ENCODE data around the gene MED14.

The MED14 gene

DNA sequence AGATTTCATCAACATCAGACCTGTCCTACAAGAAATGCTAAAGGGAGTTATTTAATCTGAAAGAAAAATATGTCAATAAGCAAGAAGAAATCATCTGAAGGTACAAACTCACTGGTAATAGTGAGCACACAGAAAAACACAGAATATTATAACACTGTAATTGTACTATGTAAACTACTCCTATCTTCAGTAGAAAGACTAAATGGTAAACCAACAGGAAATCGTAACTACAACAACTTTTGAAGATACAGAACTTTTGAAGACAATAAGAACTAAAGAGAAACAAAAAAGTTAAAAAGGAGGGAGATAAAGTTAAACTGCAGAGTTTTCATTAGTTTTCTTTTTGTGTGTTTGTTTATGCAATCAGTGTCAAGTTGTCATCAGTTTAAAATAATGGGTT lies 12.4 kb downstream of the MED14 start:
- Histone ChIP-seq H3K36me3 (ENCODE audit: control insufficient read depth, insufficient read depth, low read length) (peaks cover 3% of the 10 kb centered on the region), H3K27ac (ENCODE audit: low read depth, low read length) (no peak overlapping the region), H3K27me3 (ENCODE audit: control insufficient read depth, insufficient read depth, low read length) (no peaks in the 10 kb centered on the region), H3K4me1 (ENCODE audit: control insufficient read depth, insufficient read depth, low read length) (no peaks in the 10 kb centered on the region), H3K4me3 (ENCODE audit: low read length) (no peak overlapping the region), H3K9ac (ENCODE audit: low read length) (no peak overlapping the region)

DNA sequence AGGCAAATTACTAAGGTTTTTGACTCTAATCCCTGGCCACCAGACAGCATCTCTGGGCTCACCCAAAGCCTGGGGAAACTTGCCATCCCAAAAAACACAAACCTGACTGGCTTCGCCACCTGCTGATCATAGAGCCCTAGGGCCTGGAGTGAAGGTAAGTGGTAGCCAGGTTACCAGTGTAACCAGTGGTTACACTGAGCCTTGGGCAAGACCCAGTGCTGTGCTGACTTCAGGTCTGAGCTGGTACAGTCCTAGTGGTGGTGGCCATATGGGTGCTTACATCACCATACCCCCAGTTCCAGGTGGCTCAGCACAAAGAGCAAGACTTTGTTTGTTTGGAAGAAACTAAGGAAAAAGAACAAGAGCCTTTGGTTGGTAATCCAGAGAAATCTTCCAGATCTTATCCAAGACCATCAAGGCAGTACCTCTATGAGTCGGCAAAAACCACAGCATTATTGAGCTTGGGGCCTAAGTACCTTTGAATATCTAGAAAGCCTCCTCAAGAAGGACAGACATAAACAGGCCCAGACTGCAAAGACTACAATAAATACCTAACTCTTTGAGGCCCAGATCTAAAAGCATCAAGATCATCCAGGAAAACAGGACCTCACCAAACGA lies 13.7 kb downstream of the MED14 start:
- H3K27me3 ChIP-seq (ENCODE audit: control insufficient read depth, insufficient read depth, low read length): no peaks in the 10 kb centered on the region
- no peak overlapping the region for H3K9ac ChIP-seq (ENCODE audit: low read length)
- peaks cover 3% of the 10 kb centered on the region for H3K36me3 ChIP-seq (ENCODE audit: control insufficient read depth, insufficient read depth, low read length)
- no peaks in the 10 kb centered on the region for H3K4me1 ChIP-seq (ENCODE audit: control insufficient read depth, insufficient read depth, low read length)
- H3K4me3 ChIP-seq (ENCODE audit: low read length): no peak overlapping the region
- H3K27ac ChIP-seq (ENCODE audit: low read depth, low read length): no peak overlapping the region

DNA sequence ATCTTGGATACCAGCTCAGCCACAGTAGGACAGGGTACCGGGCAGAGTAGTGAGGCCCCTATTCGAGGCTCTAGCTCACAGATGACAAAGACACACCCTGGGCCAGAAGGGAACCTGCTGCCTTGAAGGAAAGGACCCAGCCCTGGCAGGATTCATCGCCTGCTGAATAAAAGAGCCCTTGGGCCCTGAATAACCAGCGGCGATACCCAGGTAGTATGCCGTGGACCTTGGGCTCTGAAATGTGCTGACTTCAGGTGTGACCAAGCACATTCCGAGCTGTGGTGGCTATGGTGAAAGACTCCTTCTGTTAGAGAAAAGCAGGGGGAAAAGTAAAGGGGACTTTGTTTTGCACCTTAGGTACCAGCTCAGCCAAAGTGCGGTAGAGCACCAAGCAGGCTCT lies 14.6 kb downstream of the MED14 start:
- H3K36me3 ChIP-seq (ENCODE audit: control insufficient read depth, insufficient read depth, low read length): peaks cover 3% of the 10 kb centered on the region
- H3K27ac ChIP-seq (ENCODE audit: low read depth, low read length): no peak overlapping the region
- H3K9ac ChIP-seq (ENCODE audit: low read length): no peak overlapping the region

DNA sequence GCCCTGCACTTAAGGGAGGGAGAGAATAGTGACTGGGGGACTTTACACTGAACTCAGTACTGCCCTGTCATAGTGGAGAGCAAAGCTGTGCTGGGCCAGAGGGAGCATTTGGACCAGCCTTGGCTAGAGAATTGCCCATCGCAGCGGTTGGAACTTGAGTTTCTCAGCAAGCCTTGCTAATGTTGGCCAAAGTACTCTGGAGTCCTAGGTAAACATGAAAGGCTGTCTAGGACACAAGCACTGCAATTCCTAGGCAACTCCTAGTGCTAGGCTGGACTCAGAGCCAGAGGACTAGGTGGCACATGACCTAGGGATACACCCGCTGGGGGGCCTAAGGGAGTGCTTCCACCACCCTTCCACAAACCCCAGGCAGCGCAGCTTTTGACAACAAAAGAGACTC lies 15.0 kb downstream of the MED14 start:
- Histone ChIP-seq H3K9ac (ENCODE audit: low read length) (no peak overlapping the region), H3K4me3 (ENCODE audit: low read length) (no peak overlapping the region), H3K36me3 (ENCODE audit: control insufficient read depth, insufficient read depth, low read length) (peaks cover 3% of the 10 kb centered on the region), H3K27me3 (ENCODE audit: control insufficient read depth, insufficient read depth, low read length) (no peaks in the 10 kb centered on the region), H3K4me1 (ENCODE audit: control insufficient read depth, insufficient read depth, low read length) (no peaks in the 10 kb centered on the region), H3K27ac (ENCODE audit: low read depth, low read length) (no peak overlapping the region)

More for the DNA sequence above, 14.6 kb downstream of the MED14 start:
- Histone ChIP-seq H3K4me3 (ENCODE audit: low read length) (no peak overlapping the region), H3K27me3 (ENCODE audit: control insufficient read depth, insufficient read depth, low read length) (no peaks in the 10 kb centered on the region), H3K4me1 (ENCODE audit: control insufficient read depth, insufficient read depth, low read length) (no peaks in the 10 kb centered on the region)

DNA sequence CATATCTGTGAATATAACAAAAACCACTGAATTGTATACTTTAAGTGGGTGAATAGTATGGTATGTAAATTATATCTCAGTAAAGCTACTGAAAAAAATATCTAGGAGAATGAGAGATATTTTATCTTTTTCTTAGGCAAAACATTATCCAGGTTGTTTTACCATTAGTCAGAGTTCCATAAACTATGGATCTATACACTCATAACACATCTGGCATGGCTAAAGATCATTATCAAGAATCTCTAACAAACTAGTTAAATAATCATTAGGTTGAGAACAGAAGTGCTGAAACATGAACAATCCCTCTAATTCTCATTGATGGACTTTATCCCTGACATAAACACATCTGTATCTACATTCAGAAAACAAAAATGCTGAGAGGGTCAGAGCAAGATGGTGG lies 15.6 kb downstream of the MED14 start:
- H3K36me3 ChIP-seq (ENCODE audit: control insufficient read depth, insufficient read depth, low read length): peaks cover 3% of the 10 kb centered on the region
- no peaks in the 10 kb centered on the region for H3K4me1 ChIP-seq (ENCODE audit: control insufficient read depth, insufficient read depth, low read length)
- H3K4me3 ChIP-seq (ENCODE audit: low read length): no peak overlapping the region
- no peak overlapping the region for H3K27ac ChIP-seq (ENCODE audit: low read depth, low read length)
- H3K27me3 ChIP-seq (ENCODE audit: control insufficient read depth, insufficient read depth, low read length): no peaks in the 10 kb centered on the region
- H3K9ac ChIP-seq (ENCODE audit: low read length): no peak overlapping the region

DNA sequence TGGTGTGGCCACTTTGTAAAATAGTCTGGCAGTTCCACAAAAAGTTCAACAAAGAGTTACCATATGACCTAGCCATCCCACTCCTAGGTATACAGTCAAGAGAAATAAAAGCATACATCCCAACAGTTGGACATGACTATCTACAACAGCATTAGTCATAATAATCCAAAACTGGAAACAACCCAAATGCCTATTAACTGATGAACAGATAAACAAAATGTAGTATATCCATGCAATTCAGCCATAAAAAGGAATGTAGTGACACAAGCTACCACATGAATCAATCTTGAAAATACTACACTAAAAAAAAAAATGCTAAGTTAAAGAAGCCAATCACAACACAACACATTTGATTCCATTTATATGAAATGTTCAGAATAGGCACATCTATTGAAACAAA lies 16.1 kb downstream of the MED14 start:
- no peaks in the 10 kb centered on the region for H3K27me3 ChIP-seq (ENCODE audit: control insufficient read depth, insufficient read depth, low read length)
- H3K4me3 ChIP-seq (ENCODE audit: low read length): no peak overlapping the region
- no peak overlapping the region for H3K27ac ChIP-seq (ENCODE audit: low read depth, low read length)
- no peaks in the 10 kb centered on the region for H3K4me1 ChIP-seq (ENCODE audit: control insufficient read depth, insufficient read depth, low read length)
- H3K9ac ChIP-seq (ENCODE audit: low read length): no peak overlapping the region
- H3K36me3 ChIP-seq (ENCODE audit: control insufficient read depth, insufficient read depth, low read length): peaks cover 3% of the 10 kb centered on the region

DNA sequence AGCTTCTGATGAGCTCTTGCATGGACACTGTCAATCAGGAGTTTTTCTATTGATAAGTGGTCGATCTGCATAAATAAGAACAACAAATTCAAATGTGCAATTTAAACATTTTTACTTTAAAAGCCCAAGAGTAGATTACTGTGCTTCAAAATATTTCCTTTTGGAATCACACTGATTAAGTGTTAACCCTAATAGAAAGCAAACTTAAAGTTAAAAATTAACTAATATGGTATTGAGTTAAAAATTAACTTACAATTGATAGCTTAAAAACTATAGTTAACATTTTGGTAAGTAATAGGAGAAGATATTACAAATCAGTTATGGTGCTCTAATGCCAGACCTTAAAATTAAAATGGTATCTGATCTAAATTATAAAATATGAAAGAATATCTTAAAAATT lies 25.9 kb downstream of the MED14 start:
- Histone ChIP-seq H3K36me3 (ENCODE audit: control insufficient read depth, insufficient read depth, low read length) (no peaks in the 10 kb centered on the region), H3K9ac (ENCODE audit: low read length) (no peak overlapping the region), H3K4me1 (ENCODE audit: control insufficient read depth, insufficient read depth, low read length) (no peaks in the 10 kb centered on the region), H3K27ac (ENCODE audit: low read depth, low read length) (no peak overlapping the region), H3K4me3 (ENCODE audit: low read length) (no peak overlapping the region), H3K27me3 (ENCODE audit: control insufficient read depth, insufficient read depth, low read length) (no peaks in the 10 kb centered on the region)

DNA sequence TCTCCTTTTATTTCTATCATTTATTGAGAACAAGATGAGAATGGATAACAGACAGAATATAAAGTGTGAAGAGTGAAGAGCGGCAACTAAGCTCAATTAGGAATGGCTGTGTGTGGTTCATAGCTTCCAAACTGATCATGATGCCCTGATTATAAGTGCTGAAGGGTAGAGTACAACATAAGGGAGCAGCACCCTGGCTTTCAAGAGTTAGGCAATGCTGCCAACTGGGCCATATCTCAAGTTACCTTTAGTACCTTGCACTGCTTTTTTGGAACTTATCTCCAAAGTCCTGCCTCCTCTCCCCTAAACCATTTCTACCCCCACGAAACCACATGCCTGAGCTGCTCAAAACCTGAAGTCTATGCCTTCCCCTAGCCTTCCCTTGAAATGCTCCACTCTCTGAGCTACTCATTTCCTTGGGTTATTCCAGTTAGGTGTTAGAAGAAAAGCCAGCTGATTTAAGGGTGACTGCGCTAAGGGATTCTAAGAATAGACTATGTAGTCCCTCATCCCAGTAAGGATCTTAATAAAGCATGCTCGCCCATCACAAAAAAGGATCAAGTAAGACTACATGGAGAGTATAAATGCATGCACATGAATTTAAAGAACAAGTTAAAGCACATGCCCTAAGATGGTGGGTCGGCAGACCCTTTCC lies 29.6 kb downstream of the MED14 start:
- H3K27me3 ChIP-seq (ENCODE audit: control insufficient read depth, insufficient read depth, low read length): peaks cover 3% of the 10 kb centered on the region
- H3K9ac ChIP-seq (ENCODE audit: low read length): no peak overlapping the region

DNA sequence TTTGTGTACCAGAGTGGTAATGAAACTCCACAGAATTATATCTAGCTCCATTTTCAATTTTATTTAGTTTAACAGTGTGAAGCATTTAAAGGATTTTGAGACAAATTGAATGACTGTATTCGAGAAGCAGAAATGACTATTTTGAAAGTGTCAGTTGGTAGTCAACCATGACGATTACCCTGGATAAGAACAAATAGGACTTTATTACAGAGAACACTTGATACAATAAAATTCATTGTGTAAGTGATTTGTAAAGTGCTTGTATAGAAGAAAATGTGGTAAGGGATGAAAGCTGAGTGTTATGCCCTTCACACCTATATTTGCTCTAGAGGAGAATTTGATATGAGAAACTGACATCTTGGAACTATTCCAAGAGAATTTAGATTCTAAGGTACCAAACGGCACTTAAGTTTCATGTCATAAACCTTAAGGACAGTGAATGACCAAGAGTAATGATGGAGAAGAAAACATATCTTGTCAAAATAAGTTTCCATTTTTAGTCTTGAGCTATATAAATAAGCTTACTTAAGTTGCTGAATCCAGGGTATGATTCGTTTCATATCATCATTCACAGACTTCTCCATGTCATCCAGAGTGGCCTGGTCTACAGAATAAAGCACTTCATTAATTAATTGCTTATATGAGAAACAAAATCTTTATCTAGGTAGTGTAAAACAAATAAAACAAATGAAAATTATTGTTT lies 34.6 kb downstream of the MED14 start:
- Histone ChIP-seq H3K36me3 (ENCODE audit: control insufficient read depth, insufficient read depth, low read length) (no peaks in the 10 kb centered on the region), H3K9ac (ENCODE audit: low read length) (no peak overlapping the region), H3K27ac (ENCODE audit: low read depth, low read length) (no peak overlapping the region), H3K4me1 (ENCODE audit: control insufficient read depth, insufficient read depth, low read length) (no peaks in the 10 kb centered on the region), H3K27me3 (ENCODE audit: control insufficient read depth, insufficient read depth, low read length) (peaks cover 3% of the 10 kb centered on the region), H3K4me3 (ENCODE audit: low read length) (no peak overlapping the region)

More for the DNA sequence above, 29.6 kb downstream of the MED14 start:
- H3K27ac ChIP-seq (ENCODE audit: low read depth, low read length): no peak overlapping the region
- H3K36me3 ChIP-seq (ENCODE audit: control insufficient read depth, insufficient read depth, low read length): no peaks in the 10 kb centered on the region
- no peaks in the 10 kb centered on the region for H3K4me1 ChIP-seq (ENCODE audit: control insufficient read depth, insufficient read depth, low read length)
- no peak overlapping the region for H3K4me3 ChIP-seq (ENCODE audit: low read length)

DNA sequence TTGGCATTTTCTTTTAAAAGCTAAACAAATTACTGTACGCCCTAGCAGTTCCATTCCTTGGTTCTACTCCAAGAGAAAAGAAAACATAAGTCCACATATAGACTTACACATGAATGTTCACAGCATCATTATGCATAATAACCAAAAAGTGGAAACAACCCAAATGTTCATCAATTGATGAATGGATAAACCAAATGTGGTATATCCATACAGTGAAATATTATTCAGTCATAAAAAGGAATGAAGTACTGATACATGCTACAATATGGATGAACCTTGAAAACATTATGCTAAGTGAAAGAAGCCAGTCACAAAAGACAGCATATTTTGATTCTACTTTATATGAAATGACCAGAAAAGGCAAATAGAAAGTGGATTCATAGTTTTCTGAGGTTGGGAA lies 36.5 kb downstream of the MED14 start:
- Histone ChIP-seq H3K36me3 (ENCODE audit: control insufficient read depth, insufficient read depth, low read length) (no peaks in the 10 kb centered on the region), H3K27ac (ENCODE audit: low read depth, low read length) (no peak overlapping the region), H3K27me3 (ENCODE audit: control insufficient read depth, insufficient read depth, low read length) (no peaks in the 10 kb centered on the region)

DNA sequence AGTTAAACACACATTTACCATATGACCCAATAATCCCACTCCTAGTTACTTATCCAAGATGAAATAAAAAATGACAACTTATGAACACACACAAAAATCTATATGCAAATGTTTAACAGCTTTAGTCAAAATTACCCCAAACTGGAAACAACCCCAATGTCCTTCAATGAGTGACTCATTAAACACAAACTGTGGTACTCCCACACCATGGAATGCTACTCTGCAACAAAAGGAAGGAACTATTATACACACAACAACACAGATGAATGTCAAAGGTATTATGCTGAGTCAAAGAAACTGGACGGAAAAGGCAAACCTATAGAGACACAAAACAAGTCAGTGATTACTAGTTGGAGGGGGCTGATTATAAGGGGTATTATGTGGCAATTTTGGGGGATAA lies 40.5 kb downstream of the MED14 start:
- H3K27me3 ChIP-seq (ENCODE audit: control insufficient read depth, insufficient read depth, low read length): no peaks in the 10 kb centered on the region
- no peak overlapping the region for H3K27ac ChIP-seq (ENCODE audit: low read depth, low read length)
- no peak overlapping the region for H3K4me3 ChIP-seq (ENCODE audit: low read length)
- H3K9ac ChIP-seq (ENCODE audit: low read length): no peak overlapping the region
- H3K4me1 ChIP-seq (ENCODE audit: control insufficient read depth, insufficient read depth, low read length): no peaks in the 10 kb centered on the region
- peaks cover 4% of the 10 kb centered on the region for H3K36me3 ChIP-seq (ENCODE audit: control insufficient read depth, insufficient read depth, low read length)

More for the DNA sequence above, 36.5 kb downstream of the MED14 start:
- Histone ChIP-seq H3K4me3 (ENCODE audit: low read length) (no peak overlapping the region), H3K9ac (ENCODE audit: low read length) (no peak overlapping the region), H3K4me1 (ENCODE audit: control insufficient read depth, insufficient read depth, low read length) (no peaks in the 10 kb centered on the region)

DNA sequence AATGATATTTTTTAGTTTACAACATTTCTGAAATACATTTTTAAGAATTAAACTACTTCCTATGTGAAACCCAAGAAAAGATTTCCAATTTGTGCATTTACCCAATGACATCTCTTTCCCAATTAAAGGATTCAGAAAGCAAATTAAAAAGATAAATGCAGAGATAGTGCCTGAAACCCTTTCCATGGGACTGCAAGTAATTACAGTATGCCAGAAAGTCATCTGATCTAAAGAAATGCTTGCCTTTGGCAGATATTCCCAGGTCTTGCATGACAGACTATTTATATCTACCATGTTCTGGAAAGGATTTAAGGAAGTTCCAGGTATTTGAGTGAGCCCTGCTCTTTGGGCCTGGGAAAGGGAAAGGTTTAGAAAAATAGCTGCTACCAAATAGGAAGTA lies 46.4 kb downstream of the MED14 start:
- Histone ChIP-seq H3K4me3 (ENCODE audit: low read length) (no peak overlapping the region), H3K9ac (ENCODE audit: low read length) (no peak overlapping the region), H3K27ac (ENCODE audit: low read depth, low read length) (no peak overlapping the region), H3K27me3 (ENCODE audit: control insufficient read depth, insufficient read depth, low read length) (no peaks in the 10 kb centered on the region), H3K36me3 (ENCODE audit: control insufficient read depth, insufficient read depth, low read length) (peaks cover 10% of the 10 kb centered on the region), H3K4me1 (ENCODE audit: control insufficient read depth, insufficient read depth, low read length) (no peaks in the 10 kb centered on the region)

DNA sequence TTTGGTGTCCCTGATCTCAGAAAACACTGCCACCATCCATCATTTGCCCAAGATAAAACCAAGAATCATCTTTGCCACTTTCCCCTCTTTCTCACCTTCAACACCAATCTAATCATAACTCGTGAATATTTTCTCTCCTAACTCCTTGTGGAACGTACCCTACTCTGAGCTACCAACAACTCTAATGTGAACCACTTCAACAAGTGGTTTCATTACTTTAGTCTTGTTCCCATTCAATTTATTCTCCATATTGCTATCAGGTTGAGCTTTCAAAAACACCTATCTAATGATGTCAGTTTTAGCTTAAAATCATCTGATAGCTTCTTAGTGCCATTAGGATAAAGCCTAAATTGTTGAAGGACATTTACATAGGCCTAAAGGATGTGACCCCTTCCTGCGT lies 48.2 kb downstream of the MED14 start:
- H3K9ac ChIP-seq (ENCODE audit: low read length): no peak overlapping the region
- H3K4me1 ChIP-seq (ENCODE audit: control insufficient read depth, insufficient read depth, low read length): no peaks in the 10 kb centered on the region
- H3K4me3 ChIP-seq (ENCODE audit: low read length): no peak overlapping the region
- H3K36me3 ChIP-seq (ENCODE audit: control insufficient read depth, insufficient read depth, low read length): peaks cover 8% of the 10 kb centered on the region
- no peak overlapping the region for H3K27ac ChIP-seq (ENCODE audit: low read depth, low read length)
- H3K27me3 ChIP-seq (ENCODE audit: control insufficient read depth, insufficient read depth, low read length): no peaks in the 10 kb centered on the region
